Measurements from ENCODE around the gene NEDD9.

Gene NEDD9

DNA sequence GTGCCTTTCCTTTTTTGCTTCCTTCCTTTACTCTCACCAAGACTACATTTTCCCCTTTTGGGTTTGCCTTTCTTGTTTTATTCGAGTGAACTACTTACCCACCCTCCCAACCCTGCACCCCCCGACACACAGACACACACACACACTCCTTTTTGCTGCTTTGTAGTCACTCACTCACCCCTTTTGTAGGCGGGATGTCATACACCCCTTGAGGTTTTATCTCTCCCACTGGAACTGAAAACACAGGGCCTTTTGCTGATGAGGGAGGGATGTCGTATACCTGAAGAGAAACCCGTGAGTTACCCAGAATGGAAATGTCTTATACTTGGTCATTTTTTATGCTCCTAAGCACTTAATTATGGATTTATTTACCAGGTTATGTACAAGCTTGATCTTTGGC is 40.3 kb downstream of the NEDD9 start:
- FAIRE-seq (no peak), DNase-seq (ENCODE audit: insufficient read length) (no peak)
- no peak for TF ChIP-seq POLR2AphosphoS5 (IDR thresholded peaks at IDR 0.05; ENCODE audit: low read depth, low read length)
- TF ChIP-seq POLR2A (IDR thresholded peaks at IDR 0.05; ENCODE audit: low read depth, low read length) = no peak
- TF ChIP-seq TAF1 (IDR thresholded peaks at IDR 0.05; ENCODE audit: borderline replicate concordance, low read depth, low read length) = no peak

DNA sequence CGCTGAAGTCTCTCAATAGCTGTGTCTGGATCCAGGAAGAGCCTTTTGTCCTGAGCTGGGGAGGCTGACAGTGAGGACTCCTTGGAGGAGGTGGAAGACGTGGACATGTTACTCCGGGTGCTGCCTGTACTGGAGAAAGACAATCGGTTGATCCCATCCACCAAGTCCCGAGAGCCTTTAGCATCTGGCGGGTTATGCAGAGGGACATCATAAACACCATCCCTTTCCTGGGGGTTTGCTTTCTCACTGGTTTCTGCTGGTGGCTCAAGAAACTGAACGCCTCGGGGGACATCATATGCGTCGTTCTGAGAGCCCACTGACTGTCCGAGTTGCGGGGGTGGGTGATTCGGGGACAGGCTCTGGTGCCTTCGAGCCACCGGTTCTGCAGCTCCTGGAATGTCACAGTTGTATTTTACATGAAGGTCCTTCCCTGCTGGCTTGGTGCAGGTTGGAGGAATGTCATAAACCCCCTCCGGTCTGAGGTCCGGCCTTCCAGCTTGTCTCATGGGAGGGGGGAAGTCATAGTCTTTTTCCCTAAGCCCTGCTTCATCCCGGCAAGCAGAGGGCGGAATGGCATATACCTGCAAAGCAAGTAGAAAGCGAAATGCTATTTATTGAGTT is 41.7 kb downstream of the NEDD9 start:
- TF ChIP-seq TAF1 (IDR thresholded peaks at IDR 0.05; ENCODE audit: borderline replicate concordance, low read depth, low read length) (no peak), POLR2AphosphoS5 (IDR thresholded peaks at IDR 0.05; ENCODE audit: low read depth, low read length) (no peak), POLR2A (IDR thresholded peaks at IDR 0.05; ENCODE audit: low read depth, low read length) (no peak)
- FAIRE-seq (no peak), DNase-seq (ENCODE audit: insufficient read length) (no peak)

DNA sequence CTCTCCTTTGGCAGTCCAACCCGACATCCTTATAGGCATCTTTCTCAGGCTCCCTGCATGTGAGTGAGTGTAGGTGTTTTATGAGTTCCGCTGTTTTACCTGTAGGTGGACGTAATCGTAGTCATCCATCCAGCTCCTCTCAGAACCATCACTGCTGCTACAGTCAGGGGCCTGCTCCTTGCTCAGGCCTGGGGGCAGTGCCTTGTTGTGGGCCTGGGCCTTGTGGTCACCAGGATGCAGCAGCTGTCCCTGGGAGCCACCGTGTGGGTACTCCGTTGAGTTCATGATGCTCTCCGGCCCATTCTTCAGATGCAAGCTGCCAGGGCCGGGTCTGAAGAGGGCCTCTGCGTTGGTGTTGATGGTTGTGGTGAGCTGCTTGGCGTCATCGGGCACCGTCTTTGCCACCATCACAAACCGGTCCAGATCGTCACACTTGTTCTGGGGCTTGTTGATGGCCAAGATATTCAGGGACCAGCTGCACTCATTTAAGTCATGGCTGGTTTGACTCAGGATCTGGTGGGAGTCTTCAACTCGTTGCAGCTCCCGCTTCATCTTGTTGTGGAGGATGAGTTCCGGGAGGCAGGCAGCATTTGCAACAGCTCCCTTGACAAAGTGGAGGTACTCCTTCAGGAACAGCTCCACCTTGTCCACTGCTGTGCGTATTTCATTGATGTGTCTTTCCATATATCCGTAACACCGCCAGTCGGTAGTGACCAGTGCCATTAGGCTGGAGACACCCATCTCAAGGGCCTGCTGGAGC is 42.4 kb downstream of the NEDD9 start:
- TF ChIP-seq POLR2AphosphoS5 (IDR thresholded peaks at IDR 0.05; ENCODE audit: low read depth, low read length) (no peak), TAF1 (IDR thresholded peaks at IDR 0.05; ENCODE audit: borderline replicate concordance, low read depth, low read length) (no peak), POLR2A (IDR thresholded peaks at IDR 0.05; ENCODE audit: low read depth, low read length) (no peak)
- FAIRE-seq (no peak), DNase-seq (ENCODE audit: insufficient read length) (no peak)

DNA sequence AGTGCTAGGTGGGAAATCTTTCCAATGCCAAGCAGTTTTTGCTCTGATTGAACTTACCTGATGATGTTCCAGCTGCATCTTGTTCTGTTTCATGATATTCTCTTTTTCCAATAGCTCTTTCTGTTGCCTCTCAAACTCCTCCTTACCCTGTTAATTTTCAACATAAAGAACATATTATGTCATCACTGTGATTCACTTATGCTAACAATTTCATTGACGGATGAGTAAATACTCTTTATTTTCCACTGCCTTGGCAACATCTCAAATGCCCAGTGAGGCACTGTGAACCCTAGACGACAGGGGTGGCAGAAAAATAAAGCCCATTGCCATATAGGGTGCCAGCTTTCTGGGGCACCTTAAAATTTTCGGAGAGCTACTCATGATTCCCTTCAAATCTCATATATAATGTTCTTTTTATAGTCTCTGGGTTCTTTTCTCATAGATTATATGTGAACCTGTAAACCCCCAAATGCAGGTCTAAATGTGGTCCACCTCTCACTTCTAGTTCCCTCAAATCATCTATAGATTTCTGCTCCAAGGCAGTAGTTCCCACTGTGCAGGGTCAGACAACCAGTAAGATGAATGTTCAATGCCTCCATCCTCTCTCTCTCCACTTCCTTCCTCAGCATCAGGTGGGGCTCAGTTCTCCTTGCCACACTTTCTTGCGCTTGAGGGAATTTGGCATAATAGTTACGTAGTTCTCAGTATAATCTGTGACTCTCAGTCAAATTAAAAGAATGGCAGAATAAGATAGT is 44.1 kb downstream of the NEDD9 start:
- no peak for FAIRE-seq
- DNase-seq (ENCODE audit: insufficient read length) = no peak
- TF ChIP-seq POLR2AphosphoS5 (IDR thresholded peaks at IDR 0.05; ENCODE audit: low read depth, low read length) (no peak), TAF1 (IDR thresholded peaks at IDR 0.05; ENCODE audit: borderline replicate concordance, low read depth, low read length) (no peak), POLR2A (IDR thresholded peaks at IDR 0.05; ENCODE audit: low read depth, low read length) (no peak)

DNA sequence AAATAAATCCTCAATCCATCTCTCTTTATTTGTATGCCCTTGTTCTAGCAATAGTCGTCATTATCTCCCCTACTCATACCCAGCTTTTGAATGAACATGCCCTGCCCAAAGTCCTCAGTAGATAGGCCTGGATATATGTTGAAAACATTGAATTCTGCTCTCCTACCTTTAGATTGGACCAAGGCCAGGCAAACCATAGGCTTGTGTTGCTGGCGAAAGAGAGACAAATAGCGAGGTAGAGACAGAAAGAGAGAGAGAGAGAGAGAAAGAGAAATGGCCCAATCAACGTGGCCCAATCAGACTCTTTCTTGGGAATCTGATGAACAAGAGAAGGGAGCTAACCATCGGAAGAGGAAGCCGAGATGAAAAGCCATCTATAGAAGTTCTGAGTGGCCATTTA is 45.2 kb downstream of the NEDD9 start:
- FAIRE-seq = no peak
- no peak for DNase-seq (ENCODE audit: insufficient read length)
- TF ChIP-seq TAF1 (IDR thresholded peaks at IDR 0.05; ENCODE audit: borderline replicate concordance, low read depth, low read length) (no peak), POLR2AphosphoS5 (IDR thresholded peaks at IDR 0.05; ENCODE audit: low read depth, low read length) (no peak)

DNA sequence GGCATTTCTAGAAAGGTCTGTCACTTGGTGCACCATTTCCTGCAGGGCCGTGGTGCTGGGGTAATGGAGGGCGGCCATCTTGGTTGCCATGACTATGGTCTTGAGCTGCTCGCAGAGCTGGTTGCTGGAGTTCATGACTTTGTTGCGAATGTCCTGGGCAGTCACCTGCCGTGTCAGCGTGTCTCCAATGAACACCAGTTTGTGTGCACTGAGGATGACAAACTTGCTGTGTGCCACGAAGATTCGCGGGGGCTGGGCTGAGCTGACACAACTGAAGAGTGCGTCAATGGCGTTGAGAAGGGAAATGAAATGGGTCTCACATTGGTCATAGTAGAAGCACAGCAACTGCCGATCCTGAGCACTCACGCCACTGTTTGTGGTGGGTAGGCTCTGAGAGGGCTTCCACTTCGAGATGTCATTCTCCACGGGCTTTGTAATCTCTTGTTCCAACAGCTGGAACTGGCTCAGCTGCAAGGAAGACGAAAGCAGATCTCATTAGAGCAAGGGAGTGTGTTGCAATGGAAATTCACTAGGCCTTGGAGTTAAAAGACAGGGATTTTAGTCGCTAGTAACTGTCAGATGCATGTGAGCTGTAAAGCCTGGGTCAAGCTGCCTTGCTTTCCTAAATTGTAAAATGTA is 47.1 kb downstream of the NEDD9 start:
- DNase-seq (ENCODE audit: insufficient read length) (no peak), FAIRE-seq (no peak)
- TF ChIP-seq POLR2AphosphoS5 (IDR thresholded peaks at IDR 0.05; ENCODE audit: low read depth, low read length) (no peak), TAF1 (IDR thresholded peaks at IDR 0.05; ENCODE audit: borderline replicate concordance, low read depth, low read length) (no peak), POLR2A (IDR thresholded peaks at IDR 0.05; ENCODE audit: low read depth, low read length) (no peak)

DNA sequence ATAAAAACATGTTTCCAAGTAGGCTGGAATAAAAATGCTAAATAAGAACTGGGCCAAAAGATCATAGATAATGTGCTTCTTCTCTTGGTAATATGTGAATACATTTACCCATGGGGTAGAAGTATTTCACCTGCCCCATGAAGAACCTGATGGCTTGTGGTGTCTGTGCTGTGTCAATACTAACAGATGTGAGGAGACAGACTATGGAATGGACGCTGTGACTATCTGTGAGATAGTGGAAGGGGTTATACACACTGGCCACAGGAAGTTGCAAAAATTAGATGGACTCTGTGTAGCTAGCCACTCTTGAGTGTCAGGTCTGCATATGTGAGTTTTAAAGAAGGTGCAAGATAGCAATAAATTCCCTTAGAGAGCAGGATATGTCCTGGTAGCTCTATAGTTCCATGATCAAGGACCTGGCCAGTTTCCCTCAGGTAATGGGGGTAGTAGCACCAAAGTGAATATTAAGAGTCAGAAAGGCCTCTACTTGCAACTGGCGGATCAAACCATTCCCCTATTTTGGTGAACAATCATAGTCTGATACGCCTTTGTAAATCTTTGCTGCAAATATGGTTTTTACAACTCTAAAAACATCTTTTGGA is 48.6 kb downstream of the NEDD9 start:
- TF ChIP-seq POLR2AphosphoS5 (IDR thresholded peaks at IDR 0.05; ENCODE audit: low read depth, low read length) (no peak), TAF1 (IDR thresholded peaks at IDR 0.05; ENCODE audit: borderline replicate concordance, low read depth, low read length) (no peak), POLR2A (IDR thresholded peaks at IDR 0.05; ENCODE audit: low read depth, low read length) (no peak)
- no peak for FAIRE-seq

DNA sequence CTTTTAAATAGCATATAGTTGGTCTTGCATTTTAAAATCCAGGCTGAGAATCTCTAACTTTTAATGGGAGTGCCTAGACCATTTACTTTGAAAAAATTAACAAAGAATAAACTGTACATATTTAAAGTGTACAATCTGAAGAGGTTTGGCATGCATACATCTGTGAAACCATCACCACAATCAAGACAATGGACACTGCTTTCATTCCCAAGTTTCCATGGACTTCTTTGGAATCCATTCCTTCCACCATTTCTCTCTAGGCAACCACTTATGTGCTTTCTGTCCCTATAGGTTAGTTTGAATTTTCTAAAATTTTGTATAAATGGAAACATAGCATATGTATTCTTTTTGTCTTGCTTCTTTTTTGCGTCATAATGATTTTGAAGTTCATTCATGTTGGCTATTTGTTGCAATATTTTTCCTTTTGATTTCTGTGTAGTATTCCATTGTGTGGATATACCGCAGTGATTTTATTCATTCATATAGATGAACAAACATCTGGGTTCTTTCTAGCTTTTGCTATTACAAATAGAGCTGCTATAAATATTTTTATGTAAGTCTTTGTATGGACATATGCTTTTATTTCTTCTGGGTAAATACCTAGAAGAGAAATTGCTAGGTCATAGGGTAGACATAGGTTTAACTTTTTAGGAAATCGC is 50.9 kb downstream of the NEDD9 start:
- no peak for TF ChIP-seq POLR2A (IDR thresholded peaks at IDR 0.05; ENCODE audit: low read depth, low read length)
- no peak for TF ChIP-seq POLR2AphosphoS5 (IDR thresholded peaks at IDR 0.05; ENCODE audit: low read depth, low read length)
- TF ChIP-seq TAF1 (IDR thresholded peaks at IDR 0.05; ENCODE audit: borderline replicate concordance, low read depth, low read length) = no peak
- no peak for DNase-seq (ENCODE audit: insufficient read length)
- no peak for FAIRE-seq

More for the DNA sequence above, 48.6 kb downstream of the NEDD9 start:
- no peak for DNase-seq (ENCODE audit: insufficient read length)

DNA sequence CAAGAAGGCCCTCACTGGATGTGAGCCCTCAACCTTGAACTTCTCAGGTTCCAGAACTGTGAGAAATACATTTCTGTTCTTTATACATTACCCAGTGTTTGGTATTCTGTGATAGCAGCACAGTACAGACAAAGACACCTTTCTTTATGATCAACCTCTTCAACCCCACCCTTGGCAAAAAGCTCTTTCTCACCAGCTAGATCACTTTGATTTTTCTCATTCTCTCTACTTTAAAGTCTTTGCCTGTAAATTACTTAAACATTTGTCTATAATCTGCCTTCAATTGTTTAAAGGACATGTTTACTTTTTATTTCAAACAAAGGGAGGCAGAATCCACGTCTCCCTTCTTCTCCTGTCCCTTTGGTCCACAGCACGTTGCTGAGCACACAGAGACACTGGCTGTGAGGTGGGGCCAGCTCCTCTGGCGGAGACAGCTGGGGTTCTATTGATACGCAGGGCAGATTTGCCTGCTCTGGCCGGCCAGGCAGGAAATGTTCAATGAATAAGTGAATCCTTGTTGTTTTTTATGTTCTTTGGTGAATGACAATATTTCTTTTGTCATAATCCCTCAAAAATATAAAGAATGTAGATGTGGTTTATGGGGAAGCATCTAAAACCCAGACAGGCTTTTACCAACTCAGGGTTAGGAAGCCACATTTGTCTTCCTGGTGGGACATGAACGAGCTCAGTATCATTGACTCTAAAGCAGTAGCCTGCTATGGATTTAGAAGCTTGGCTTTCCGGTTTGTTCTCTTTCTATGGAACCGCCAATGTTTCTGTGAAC is 52.9 kb downstream of the NEDD9 start:
- no peak for TF ChIP-seq TAF1 (IDR thresholded peaks at IDR 0.05; ENCODE audit: borderline replicate concordance, low read depth, low read length)
- no peak for TF ChIP-seq POLR2A (IDR thresholded peaks at IDR 0.05; ENCODE audit: low read depth, low read length)
- no peak for TF ChIP-seq POLR2AphosphoS5 (IDR thresholded peaks at IDR 0.05; ENCODE audit: low read depth, low read length)
- DNase-seq (ENCODE audit: insufficient read length) (no peak), FAIRE-seq (no peak)

DNA sequence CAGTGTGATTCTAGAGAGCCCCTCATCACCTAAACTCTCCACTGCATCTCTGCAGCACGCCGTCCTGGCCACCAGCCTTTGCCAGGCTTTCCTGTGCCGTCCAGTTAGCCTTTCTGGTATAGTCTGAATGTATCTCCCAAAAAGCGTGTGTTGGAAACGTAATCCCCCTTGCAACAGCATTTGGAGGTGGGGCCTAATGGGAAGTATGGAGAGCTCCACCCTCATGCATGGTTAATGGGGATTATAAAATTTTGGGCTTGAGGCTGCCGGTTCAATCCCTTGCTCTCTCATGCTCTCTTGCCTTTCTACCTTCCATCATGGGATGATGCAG is 53.4 kb downstream of the NEDD9 start:
- TF ChIP-seq POLR2A (IDR thresholded peaks at IDR 0.05; ENCODE audit: low read depth, low read length) (no peak), POLR2AphosphoS5 (IDR thresholded peaks at IDR 0.05; ENCODE audit: low read depth, low read length) (no peak), TAF1 (IDR thresholded peaks at IDR 0.05; ENCODE audit: borderline replicate concordance, low read depth, low read length) (no peak)
- no peak for FAIRE-seq
- DNase-seq (ENCODE audit: insufficient read length) = no peak

Data from GM12892 (cell line).